Activated CD8-positive, alpha-beta memory T cell treated with anti-CD3 and anti-CD28 coated beads, Interleukin-2, amount 10 ng/mL, durations not matched to agents 7 days and 5 days (primary cell): Measurements from ENCODE around the gene ZMIZ1. TPM values are rescaled to one million over a fixed set of nuclear protein-coding genes. Genes with fewer than 3 reads are reported as not detected.

Experiments used
- ATAC-seq: fragments of 150-1000 bp; cut with Tn5 transposase; one replicate; pipeline ENCODE4 v1.10.0; 2021; ENCODE audit warnings: moderate library complexity
- CTCF ChIA-PET: fragments of 350-600 bp; sonication (Branson Sonifier 250); formaldehyde crosslinking; loops from one replicate; lab custom pipeline; 2021; ENCODE audit warnings: antibody characterized with exemption; lab: Charles Lee
- DNase-seq: peaks from one replicate; pipeline ENCODE4 v3.0.0-alpha.2; 2020
- H3K27ac Mint-ChIP-seq: one replicate; pipeline ENCODE4 v1.8.0; 2021; ENCODE audit warnings: mild to moderate bottlenecking, mixed read lengths
- H3K27me3 Mint-ChIP-seq: one replicate; pipeline ENCODE4 v1.8.0; 2021; ENCODE audit warnings: mixed read lengths
- H3K36me3 Mint-ChIP-seq: one replicate; pipeline ENCODE4 v1.8.0; 2021; ENCODE audit warnings: mild to moderate bottlenecking, mixed read lengths
- H3K4me1 Mint-ChIP-seq: one replicate; pipeline ENCODE4 v1.8.0; 2021; ENCODE audit warnings: mixed read lengths
- H3K4me3 Mint-ChIP-seq: one replicate; pipeline ENCODE4 v1.8.0; 2021; ENCODE audit warnings: mild to moderate bottlenecking, moderate library complexity, mixed read lengths
- H3K9me3 Mint-ChIP-seq: one replicate; pipeline ENCODE4 v1.8.0; 2022; ENCODE audit warnings: low read depth, mixed read lengths
- total RNA-seq, 2 experiments: library from RNA; stranded (reverse); gene quantifications; one replicate each; pipeline ENCODE4 v1.2.3, GENCODE V29; 2021

Gene ZMIZ1
- total RNA-seq, 2 experiments from 2014 or later, result 52.7 to 71.5 TPM

- no peaks in the 10 kb centered on the region for H3K36me3 Mint-ChIP-seq
- peaks cover 12% of the 10 kb centered on the region for H3K4me1 Mint-ChIP-seq
- H3K4me3 Mint-ChIP-seq, result no peak overlapping the region
- no peak for ATAC-seq
- CTCF ChIA-PET, result interaction anchor here (1.7 kb wide), 1 partner anchor 8 kb away, joined by 4 read pairs; no protein-coding TSS in a partner anchor
- H3K9me3 Mint-ChIP-seq, result no peaks in the 10 kb centered on the region
- no peak overlapping the region for H3K27ac Mint-ChIP-seq
- DNase-seq, result no peak
- H3K27me3 Mint-ChIP-seq, result peaks cover 11% of the 10 kb centered on the region
Measured at GRCh38 chr10:79058899-79059841, 9.6 kb upstream of the ZMIZ1 start.

- no peak overlapping the region for H3K4me3 Mint-ChIP-seq
- CTCF ChIA-PET, result interaction anchor here (1.7 kb wide), 1 partner anchor 9 kb away, joined by 4 read pairs; no protein-coding TSS in a partner anchor
- H3K36me3 Mint-ChIP-seq, result no peaks in the 10 kb centered on the region
- no peak for DNase-seq
- peaks cover 17% of the 10 kb centered on the region for H3K4me1 Mint-ChIP-seq
- no peaks in the 10 kb centered on the region for H3K9me3 Mint-ChIP-seq
- no peak for ATAC-seq
- H3K27me3 Mint-ChIP-seq, result peaks cover 11% of the 10 kb centered on the region
- no peak overlapping the region for H3K27ac Mint-ChIP-seq
Measured at GRCh38 chr10:79059859-79060379, 8.8 kb upstream of the ZMIZ1 start.

GRCh38 chr10:79060641-79061255 is 8.0 kb upstream of the ZMIZ1 start:
- H3K4me3 Mint-ChIP-seq, result no peak overlapping the region

GRCh38 chr10:79061441-79062315 is 7.1 kb upstream of the ZMIZ1 start:
- H3K27me3 Mint-ChIP-seq, result peaks cover 11% of the 10 kb centered on the region
- no peaks in the 10 kb centered on the region for H3K36me3 Mint-ChIP-seq
- DNase-seq, result no peak

More at GRCh38 chr10:79060641-79061255, 8.0 kb upstream of the ZMIZ1 start:
- CTCF ChIA-PET, result no interaction called here
- H3K4me1 Mint-ChIP-seq, result peaks cover 19% of the 10 kb centered on the region
- DNase-seq (no peak), ATAC-seq (no peak)
- no peaks in the 10 kb centered on the region for H3K36me3 Mint-ChIP-seq
- H3K27me3 Mint-ChIP-seq, result peaks cover 11% of the 10 kb centered on the region
- no peak overlapping the region for H3K27ac Mint-ChIP-seq
- no peaks in the 10 kb centered on the region for H3K9me3 Mint-ChIP-seq

DNA sequence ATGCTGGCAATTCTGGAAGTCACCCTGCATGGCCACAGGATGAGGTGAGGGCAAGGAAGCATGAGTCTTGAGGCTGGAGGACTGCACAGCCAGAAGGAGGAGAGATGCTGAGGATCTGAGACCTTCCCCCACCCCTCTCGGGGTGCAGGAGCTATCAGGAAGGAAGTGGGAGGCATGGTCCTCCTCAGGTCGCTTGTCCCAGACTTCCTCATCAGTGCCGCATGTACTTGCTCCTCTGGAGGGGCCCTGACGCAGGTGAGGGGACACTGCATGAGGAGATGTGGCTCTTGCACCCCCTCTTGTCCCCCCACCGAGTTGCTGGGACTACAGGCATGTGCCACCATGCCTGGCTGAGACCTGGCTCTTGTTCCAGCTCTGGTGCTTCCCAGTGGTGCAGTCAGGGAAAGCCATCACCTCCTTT is 5.7 kb upstream of the ZMIZ1 start:
- CTCF ChIA-PET, result no interaction called here
- H3K4me3 Mint-ChIP-seq, result no peak overlapping the region

More at GRCh38 chr10:79061441-79062315, 7.1 kb upstream of the ZMIZ1 start:
- CTCF ChIA-PET, result interaction anchor here (0.7 kb wide), 2 partner anchors 35 to 45 kb away, joined by 3 to 4 read pairs; no protein-coding TSS in a partner anchor
- ATAC-seq, result no peak
- Mint-ChIP-seq H3K4me1 (peaks cover 19% of the 10 kb centered on the region), H3K9me3 (no peaks in the 10 kb centered on the region), H3K4me3 (no peak overlapping the region), H3K27ac (no peak overlapping the region)

DNA sequence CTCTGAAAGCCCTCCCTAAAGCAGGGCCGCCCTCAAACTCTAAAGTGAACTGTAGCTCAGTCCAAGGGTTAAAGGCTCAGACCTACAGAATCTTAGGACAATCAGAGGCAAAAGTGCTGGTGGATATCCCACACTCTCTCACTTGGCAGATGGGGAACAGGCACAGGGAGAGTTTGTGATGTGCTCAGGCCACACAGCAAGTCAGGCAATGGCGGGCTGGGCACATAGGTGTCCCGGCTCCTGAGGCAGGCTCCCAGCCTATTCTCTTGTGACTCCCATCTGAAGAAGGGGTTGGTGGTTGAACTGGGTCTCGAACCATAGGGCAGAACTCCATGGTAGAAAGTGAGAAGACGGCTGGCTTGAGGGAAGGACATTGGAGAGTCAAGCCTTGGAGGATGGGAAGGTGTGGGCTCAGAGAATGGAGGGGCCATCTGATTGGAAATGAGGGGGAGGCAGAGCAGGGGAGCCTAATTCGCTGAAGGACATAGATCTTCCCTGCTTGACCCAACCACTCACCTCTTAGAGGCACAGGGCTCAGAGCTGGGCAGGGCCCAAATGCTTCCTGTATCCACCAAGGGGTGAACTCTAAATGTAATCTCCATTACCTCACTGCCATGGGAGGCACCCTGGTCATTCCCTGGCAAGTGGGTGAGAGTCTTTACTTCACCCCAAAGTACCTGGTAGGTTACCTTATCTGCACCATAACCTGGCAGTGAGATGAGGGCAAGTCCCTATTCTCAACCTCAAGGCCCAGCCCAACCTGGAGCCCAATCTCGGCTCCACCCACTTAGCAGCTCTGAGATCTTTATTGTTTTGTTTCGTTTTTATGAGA is 4.9 kb upstream of the ZMIZ1 start:
- Mint-ChIP-seq H3K4me1 (peaks cover 28% of the 10 kb centered on the region), H3K4me3 (no peak overlapping the region), H3K9me3 (no peaks in the 10 kb centered on the region), H3K27ac (no peak overlapping the region), H3K36me3 (no peaks in the 10 kb centered on the region), H3K27me3 (peaks cover 13% of the 10 kb centered on the region)
- ATAC-seq (no peak), DNase-seq (no peak)
- CTCF ChIA-PET, result interaction anchor here (1.1 kb wide), 1 partner anchor 131 kb away, joined by 3 read pairs; no protein-coding TSS in a partner anchor

More for the DNA sequence above, 5.7 kb upstream of the ZMIZ1 start:
- DNase-seq (no peak), ATAC-seq (no peak)
- no peaks in the 10 kb centered on the region for H3K36me3 Mint-ChIP-seq
- H3K9me3 Mint-ChIP-seq, result no peaks in the 10 kb centered on the region
- peaks cover 11% of the 10 kb centered on the region for H3K27me3 Mint-ChIP-seq
- H3K27ac Mint-ChIP-seq, result no peak overlapping the region
- peaks cover 25% of the 10 kb centered on the region for H3K4me1 Mint-ChIP-seq

DNA sequence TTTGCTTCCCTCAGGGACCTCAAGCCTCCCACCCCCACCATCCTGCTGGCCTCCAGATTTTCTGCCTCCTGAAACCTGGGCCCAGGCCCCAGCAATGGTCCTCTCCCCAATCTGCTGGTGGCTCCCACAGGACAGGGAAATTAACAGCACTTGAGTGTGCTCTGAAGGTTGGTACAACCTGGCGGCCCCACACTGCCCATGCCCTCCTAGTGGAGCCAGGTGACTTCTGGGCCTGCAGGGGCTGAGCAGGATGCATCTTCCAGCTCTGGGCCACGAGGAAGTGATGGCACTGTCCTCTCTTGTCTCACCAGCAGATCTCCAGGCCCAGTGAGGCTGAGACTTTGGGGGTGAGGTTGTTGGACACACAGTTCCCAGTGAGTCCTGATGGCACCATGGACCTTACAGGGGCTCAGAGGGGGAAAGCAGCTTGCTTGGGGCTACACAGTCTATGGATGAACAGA is 3.6 kb upstream of the ZMIZ1 start:
- H3K9me3 Mint-ChIP-seq, result no peaks in the 10 kb centered on the region
- peaks cover 31% of the 10 kb centered on the region for H3K4me1 Mint-ChIP-seq
- DNase-seq, result no peak
- CTCF ChIA-PET, result no interaction called here
- ATAC-seq, result no peak
- H3K27me3 Mint-ChIP-seq, result peaks cover 10% of the 10 kb centered on the region
- no peak overlapping the region for H3K27ac Mint-ChIP-seq
- H3K36me3 Mint-ChIP-seq, result no peaks in the 10 kb centered on the region
- no peak overlapping the region for H3K4me3 Mint-ChIP-seq

DNA sequence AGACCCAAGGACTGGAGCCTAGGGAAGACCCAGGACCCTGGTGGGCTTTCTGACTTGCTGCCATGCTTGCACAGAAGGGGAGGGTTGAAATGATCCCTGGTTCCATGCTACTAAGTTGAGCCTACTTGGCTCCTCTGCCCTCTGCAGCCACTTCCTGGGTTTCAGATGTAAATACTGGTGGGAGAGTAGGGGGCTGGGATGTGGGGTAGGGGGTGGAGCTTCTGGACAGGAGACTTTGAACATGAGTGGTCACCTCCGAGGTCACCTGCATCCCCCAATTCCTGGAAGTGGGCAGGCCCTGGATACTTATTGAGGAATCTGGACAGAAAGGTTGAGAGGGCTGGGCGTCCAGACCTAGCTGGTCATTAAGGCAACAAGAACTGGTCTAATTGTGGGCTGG is 2.9 kb upstream of the ZMIZ1 start:
- Mint-ChIP-seq H3K27me3 (peaks cover 9% of the 10 kb centered on the region), H3K4me3 (no peak overlapping the region), H3K27ac (no peak overlapping the region), H3K9me3 (no peaks in the 10 kb centered on the region), H3K36me3 (no peaks in the 10 kb centered on the region), H3K4me1 (peaks cover 31% of the 10 kb centered on the region)
- CTCF ChIA-PET, result no interaction called here
- ATAC-seq (no peak), DNase-seq (no peak)

GRCh38 chr10:79066411-79067240 is 2.1 kb upstream of the ZMIZ1 start:
- DNase-seq, result no peak
- H3K4me1 Mint-ChIP-seq, result peaks cover 31% of the 10 kb centered on the region
- H3K36me3 Mint-ChIP-seq, result no peaks in the 10 kb centered on the region
- peaks cover 12% of the 10 kb centered on the region for H3K27me3 Mint-ChIP-seq
- CTCF ChIA-PET, result interaction anchor here (0.6 to 5.2 kb wide), 4 partner anchors 22 to 129 kb away, joined by 3 to 27 read pairs (median 3); no protein-coding TSS in a partner anchor
- H3K9me3 Mint-ChIP-seq, result no peaks in the 10 kb centered on the region
- peak; percentile 2 for ATAC-seq
- H3K27ac Mint-ChIP-seq, result no peak overlapping the region
- H3K4me3 Mint-ChIP-seq, result peak overlapping the region; percentile 38

- DNase-seq (peak; percentile 85), ATAC-seq (peak; percentile 35)
- H3K4me1 Mint-ChIP-seq, result peaks cover 31% of the 10 kb centered on the region
- no peaks in the 10 kb centered on the region for H3K36me3 Mint-ChIP-seq
- peak overlapping the region; percentile 76 for H3K4me3 Mint-ChIP-seq
- CTCF ChIA-PET, result interaction anchor here (0.6 to 5.2 kb wide), 5 partner anchors 20 to 128 kb away, joined by 3 to 27 read pairs (median 3); no protein-coding TSS in a partner anchor
- peaks cover 20% of the 10 kb centered on the region for H3K27me3 Mint-ChIP-seq
- no peak overlapping the region for H3K27ac Mint-ChIP-seq
- no peaks in the 10 kb centered on the region for H3K9me3 Mint-ChIP-seq
Measured at GRCh38 chr10:79067241-79068202, 1.2 kb upstream of the ZMIZ1 start.
